Esophagus muscularis mucosa (tissue), 3 donors: ENCODE measurements around the gene TUT4.

ENCODE experiments used
- POLR2AphosphoS5 ChIP-seq, 2 donors: sonication (generic); formaldehyde crosslinking; IDR thresholded peaks; one replicate each; pipeline ENCODE4 v1.6.1; 2017; ENCODE audit warnings: antibody characterized with exemption in 2 of 2
- TF ChIP-seq, protein P1 (sequence below), 3 experiments: fragments of 200-600 bp in 2 of 3; fragments of 450-650 bp in 1 of 3; sonication (generic) in 2 of 3; IDR thresholded peaks; one replicate each; pipeline ENCODE4 v1.5.1; 2017 to 2019; ENCODE audit warnings: antibody characterized with exemption in 3 of 3, mild to moderate bottlenecking in 2 of 3, moderate library complexity in 1 of 3

DNA sequence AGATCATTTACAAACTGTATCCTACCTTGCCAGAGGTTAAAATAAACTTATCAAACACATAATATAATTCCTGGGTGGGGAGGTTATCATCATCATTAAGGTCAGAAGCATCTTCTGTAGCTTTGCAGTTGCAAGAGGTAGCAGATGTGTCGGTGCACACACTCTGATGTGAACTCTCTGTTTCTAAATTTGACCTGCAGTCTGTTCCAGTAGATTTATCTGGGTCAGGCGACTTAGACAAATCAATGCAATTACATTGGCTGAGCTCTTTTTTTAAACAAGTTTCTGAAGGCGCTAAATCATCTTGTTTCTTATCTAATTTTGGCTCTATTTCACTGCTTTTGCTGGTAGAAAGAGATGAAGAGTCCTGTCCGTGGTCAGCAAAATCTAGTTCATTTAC lies 78.1 kb downstream of the TUT4 start:
- TF ChIP-seq, protein P1, sequence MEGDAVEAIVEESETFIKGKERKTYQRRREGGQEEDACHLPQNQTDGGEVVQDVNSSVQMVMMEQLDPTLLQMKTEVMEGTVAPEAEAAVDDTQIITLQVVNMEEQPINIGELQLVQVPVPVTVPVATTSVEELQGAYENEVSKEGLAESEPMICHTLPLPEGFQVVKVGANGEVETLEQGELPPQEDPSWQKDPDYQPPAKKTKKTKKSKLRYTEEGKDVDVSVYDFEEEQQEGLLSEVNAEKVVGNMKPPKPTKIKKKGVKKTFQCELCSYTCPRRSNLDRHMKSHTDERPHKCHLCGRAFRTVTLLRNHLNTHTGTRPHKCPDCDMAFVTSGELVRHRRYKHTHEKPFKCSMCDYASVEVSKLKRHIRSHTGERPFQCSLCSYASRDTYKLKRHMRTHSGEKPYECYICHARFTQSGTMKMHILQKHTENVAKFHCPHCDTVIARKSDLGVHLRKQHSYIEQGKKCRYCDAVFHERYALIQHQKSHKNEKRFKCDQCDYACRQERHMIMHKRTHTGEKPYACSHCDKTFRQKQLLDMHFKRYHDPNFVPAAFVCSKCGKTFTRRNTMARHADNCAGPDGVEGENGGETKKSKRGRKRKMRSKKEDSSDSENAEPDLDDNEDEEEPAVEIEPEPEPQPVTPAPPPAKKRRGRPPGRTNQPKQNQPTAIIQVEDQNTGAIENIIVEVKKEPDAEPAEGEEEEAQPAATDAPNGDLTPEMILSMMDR (IDR thresholded peaks at IDR 0.05) = no peak
- TF ChIP-seq POLR2AphosphoS5 (IDR thresholded peaks at IDR 0.05) = no peak
